Astrocyte (in vitro differentiated cells and primary cell): ENCODE measurements around the gene FLRT2.

Source experiments
- EZH2 ChIP-seq: IDR thresholded peaks from 2 replicates; pipeline ENCODE4 v1.6.1; 2012; ENCODE audit warnings: mild to moderate bottlenecking, low read length, inconsistent platforms; ENCODE audit not compliant: insufficient read depth
- TF ChIP-seq, protein P1 (sequence below): IDR thresholded peaks from 2 replicates; pipeline ENCODE4 v1.5.1; 2011; ENCODE audit warnings: low read depth, mild to moderate bottlenecking, inconsistent platforms, low read length, moderate library complexity; ENCODE audit not compliant: insufficient read depth

DNA sequence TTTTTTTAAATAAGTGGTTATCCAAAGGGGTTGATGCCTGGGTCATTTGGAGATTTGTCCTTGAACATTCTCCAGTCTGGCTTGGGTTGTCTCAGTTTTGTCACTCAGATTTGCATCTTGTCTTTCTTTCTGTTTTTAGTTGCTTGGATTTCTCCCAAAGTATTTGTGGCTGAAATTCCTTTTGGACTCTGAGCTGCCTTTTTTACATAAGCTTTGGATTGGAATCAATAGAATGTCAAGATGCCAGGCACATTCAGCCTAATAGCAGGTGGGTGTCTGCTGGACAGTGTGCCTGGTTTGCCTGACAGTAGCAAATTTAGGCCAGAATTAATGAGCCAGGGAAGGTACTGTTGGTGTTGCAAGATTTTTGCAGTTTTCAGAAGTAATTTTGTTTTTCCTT is 50.0 kb downstream of the FLRT2 start:
- TF ChIP-seq, protein P1, sequence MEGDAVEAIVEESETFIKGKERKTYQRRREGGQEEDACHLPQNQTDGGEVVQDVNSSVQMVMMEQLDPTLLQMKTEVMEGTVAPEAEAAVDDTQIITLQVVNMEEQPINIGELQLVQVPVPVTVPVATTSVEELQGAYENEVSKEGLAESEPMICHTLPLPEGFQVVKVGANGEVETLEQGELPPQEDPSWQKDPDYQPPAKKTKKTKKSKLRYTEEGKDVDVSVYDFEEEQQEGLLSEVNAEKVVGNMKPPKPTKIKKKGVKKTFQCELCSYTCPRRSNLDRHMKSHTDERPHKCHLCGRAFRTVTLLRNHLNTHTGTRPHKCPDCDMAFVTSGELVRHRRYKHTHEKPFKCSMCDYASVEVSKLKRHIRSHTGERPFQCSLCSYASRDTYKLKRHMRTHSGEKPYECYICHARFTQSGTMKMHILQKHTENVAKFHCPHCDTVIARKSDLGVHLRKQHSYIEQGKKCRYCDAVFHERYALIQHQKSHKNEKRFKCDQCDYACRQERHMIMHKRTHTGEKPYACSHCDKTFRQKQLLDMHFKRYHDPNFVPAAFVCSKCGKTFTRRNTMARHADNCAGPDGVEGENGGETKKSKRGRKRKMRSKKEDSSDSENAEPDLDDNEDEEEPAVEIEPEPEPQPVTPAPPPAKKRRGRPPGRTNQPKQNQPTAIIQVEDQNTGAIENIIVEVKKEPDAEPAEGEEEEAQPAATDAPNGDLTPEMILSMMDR, result no peak
- TF ChIP-seq EZH2, result no peak
